AG09309 (cell line): ENCODE measurements around the gene LBHD1.

Experiments
- DNase-seq: peaks from one replicate; pipeline ENCODE4 v3.0.0-alpha.2; 2010; ENCODE audit warnings: low read depth
- H3K4me3 ChIP-seq: 2 replicates; pipeline ENCODE4 v1.5.1; 2011; ENCODE audit warnings: mild to moderate bottlenecking, low read depth, low read length, moderate library complexity; ENCODE audit not compliant: control insufficient read depth
- CTCF ChIP-seq: IDR thresholded peaks from 2 replicates; pipeline ENCODE4 v1.5.1; 2011; ENCODE audit warnings: mild to moderate bottlenecking, low read depth, low read length, inconsistent platforms; ENCODE audit not compliant: insufficient read depth, control insufficient read depth; ENCODE audit errors: missing control alignments

The LBHD1 gene

GRCh38 chr11:62712861-62713260 is 40.8 kb upstream of the LBHD1 start:
- DNase-seq: no peak
- no peak for TF ChIP-seq CTCF
- H3K4me3 ChIP-seq: no peak overlapping the region

- no peak for DNase-seq
- no peak overlapping the region for H3K4me3 ChIP-seq
- TF ChIP-seq CTCF: no peak
These were observed 40.3 kb upstream of the LBHD1 start for GRCh38 chr11:62712276-62712812.

- no peak for DNase-seq
- peak overlapping the region; percentile 44 for H3K4me3 ChIP-seq
- TF ChIP-seq CTCF: no peak
These were observed 37.9 kb upstream of the LBHD1 start for GRCh38 chr11:62710001-62710345.

- peak overlapping the region; percentile 44 for H3K4me3 ChIP-seq
- DNase-seq: peak; percentile 86
- TF ChIP-seq CTCF: no peak
These were observed 37.4 kb upstream of the LBHD1 start for GRCh38 chr11:62709247-62710000.

GRCh38 chr11:62708793-62709192 is 36.7 kb upstream of the LBHD1 start:
- no peak for TF ChIP-seq CTCF
- DNase-seq: no peak
- H3K4me3 ChIP-seq: peak overlapping the region; percentile 44

- no peak for TF ChIP-seq CTCF
- H3K4me3 ChIP-seq: no peak overlapping the region
- no peak for DNase-seq
These were observed 36.3 kb upstream of the LBHD1 start for GRCh38 chr11:62708392-62708791.
